Activated CD4-positive, alpha-beta T cell treated with anti-CD3 and anti-CD28 coated beads for 36 hours (primary cell): ENCODE data around the gene ABCC4. TPM values are rescaled to one million over a fixed set of nuclear protein-coding genes. Genes with fewer than 3 reads are reported as not detected.

Experiments
- ATAC-seq: fragments of 200-7000 bp; cut with Tn5 transposase; one replicate; pipeline ENCODE4 v1.10.0; 2021; ENCODE audit warnings: mild to moderate bottlenecking, moderate library complexity
- CTCF ChIA-PET: fragments of 350-600 bp; sonication (Branson Sonifier 250); formaldehyde crosslinking; loops from one replicate; lab custom pipeline; 2021; ENCODE audit warnings: antibody characterized with exemption; lab: Charles Lee
- POLR2A ChIA-PET: fragments of 350-600 bp; sonication (Branson Sonifier 250); formaldehyde crosslinking; loops from one replicate; lab custom pipeline; 2021; ENCODE audit warnings: antibody characterized with exemption, inconsistent platforms; lab: Charles Lee
- DNase-seq: peaks from one replicate; pipeline ENCODE4 v3.0.0-alpha.2; 2020
- H3K27ac Mint-ChIP-seq: one replicate; pipeline ENCODE4 v1.8.0; 2021; ENCODE audit warnings: mixed read lengths
- H3K27me3 Mint-ChIP-seq: one replicate; pipeline ENCODE4 v1.8.0; 2021; ENCODE audit warnings: mixed read lengths
- H3K36me3 Mint-ChIP-seq: one replicate; pipeline ENCODE4 v1.8.0; 2021; ENCODE audit warnings: low read depth, mixed read lengths
- H3K4me1 Mint-ChIP-seq: one replicate; pipeline ENCODE4 v1.8.0; 2021; ENCODE audit warnings: mixed read lengths
- H3K4me3 Mint-ChIP-seq: one replicate; pipeline ENCODE4 v1.8.0; 2021; ENCODE audit warnings: mild to moderate bottlenecking, moderate library complexity, mixed read lengths
- H3K9me3 Mint-ChIP-seq: one replicate; pipeline ENCODE4 v1.8.0; 2021; ENCODE audit warnings: low read depth, mixed read lengths
- intact Hi-C, 2 experiments: fragments of 100-400 bp; cut with DNase I in 1 of 2; cut with micrococcal nuclease in 1 of 2; formaldehyde crosslinking; loops; one replicate each; pipeline versions ENCODE4 v1.14.2 to v1.15.1; 2022 to 2024; cut with DNase I, micrococcal nuclease
- total RNA-seq, 2 experiments: library from RNA; stranded (reverse); gene quantifications; one replicate each; pipeline ENCODE4 v1.2.3, GENCODE V29; 2021

The ABCC4 gene
- total RNA-seq: 1 to 10 TPM; 9.0 to 9.5 TPM

- CTCF ChIA-PET: interaction anchor here (0.7 to 3.3 kb wide), 7 partner anchors 13 to 376 kb away, joined by 3 to 14 read pairs (median 3); partner anchors contain the start of gene DNAJC3
- POLR2A ChIA-PET: interaction anchor here (0.6 to 0.9 kb wide), 3 partner anchors 375 to 1925 kb away, joined by 3 to 8 read pairs (median 3); partner anchors contain the start of gene DNAJC3
- ATAC-seq: peak; percentile 81
- H3K4me1 Mint-ChIP-seq: peaks cover 43% of the 10 kb centered on the region
- peaks cover 8% of the 10 kb centered on the region for H3K27me3 Mint-ChIP-seq
- intact Hi-C loops: loop anchor here (1.0 to 5.0 kb wide), 8 partner anchors 79 to 701 kb away; partner anchors contain the start of genes DNAJC3 (in 2 of the 2) and GPR180 (in 1 of the 2)
- peak; percentile 76 for DNase-seq
- peak within 1 kb of the TSS; percentile 66 for H3K27ac Mint-ChIP-seq
- H3K4me3 Mint-ChIP-seq: peak within 1 kb of the TSS; percentile 78
- no peaks in the 10 kb centered on the region for H3K9me3 Mint-ChIP-seq
- peaks cover 5% of the 10 kb centered on the region for H3K36me3 Mint-ChIP-seq
These were observed at the start of gene ABCC4 for GRCh38 chr13:95301183-95301967. ABCC4 (minus strand) TSS chr13:95301451; CDS start chr13:95301314, 137 bp downstream.

DNA sequence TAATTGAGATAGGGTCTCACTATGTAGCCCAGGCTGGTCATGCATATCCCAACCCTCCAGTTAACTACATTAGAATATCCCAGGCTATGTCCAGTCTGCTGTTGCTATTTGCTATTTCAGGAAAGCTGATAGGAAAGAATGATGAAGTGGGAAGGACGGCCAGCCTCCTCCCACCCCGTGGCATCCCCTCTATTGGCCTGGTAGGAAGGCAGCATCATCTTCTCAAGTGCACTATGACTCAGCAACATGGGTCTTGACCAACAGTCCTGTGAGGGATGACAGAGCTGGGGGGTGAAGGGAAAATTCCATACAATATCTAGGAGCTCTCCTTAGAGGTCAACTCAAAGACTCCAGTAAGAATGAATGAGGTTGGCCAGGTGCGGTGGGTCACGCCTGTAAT, 48.0 kb upstream of the ABCC4 start:
- Mint-ChIP-seq H3K4me1 (no peaks in the 10 kb centered on the region), H3K9me3 (no peaks in the 10 kb centered on the region), H3K4me3 (no peak overlapping the region), H3K27me3 (peaks cover 3% of the 10 kb centered on the region), H3K27ac (no peak overlapping the region), H3K36me3 (no peaks in the 10 kb centered on the region)
- ChIA-PET POLR2A (no interaction called here), CTCF (interaction anchor here (1.1 kb wide), 1 partner anchor 55 kb away, joined by 5 read pairs; no protein-coding TSS in a partner anchor)
- DNase-seq: no peak
- intact Hi-C loops: no loop called here
- ATAC-seq: no peak

DNA sequence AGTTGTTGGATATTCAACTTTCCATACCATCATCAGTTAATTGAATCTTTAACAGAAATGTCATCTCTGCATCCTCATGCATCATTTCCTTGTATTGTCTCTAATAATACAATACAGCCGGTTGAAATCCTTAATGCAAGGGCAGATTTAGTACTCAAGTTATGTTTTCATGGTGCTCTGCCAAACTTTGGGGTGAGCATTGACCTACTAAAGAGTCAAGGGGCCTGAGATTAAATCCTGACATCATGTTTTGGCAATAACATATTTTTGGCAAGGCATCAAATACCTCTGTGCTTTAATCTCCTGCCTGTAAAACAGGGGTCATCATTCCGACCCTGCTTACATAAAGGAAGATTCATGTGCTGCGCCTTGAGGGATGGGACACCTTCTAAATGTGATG, 42.7 kb upstream of the ABCC4 start:
- Mint-ChIP-seq H3K27ac (no peak overlapping the region), H3K4me1 (no peaks in the 10 kb centered on the region), H3K9me3 (no peaks in the 10 kb centered on the region), H3K4me3 (no peak overlapping the region), H3K27me3 (no peaks in the 10 kb centered on the region), H3K36me3 (no peaks in the 10 kb centered on the region)
- ChIA-PET POLR2A (no interaction called here), CTCF (no interaction called here)
- ATAC-seq: no peak
- DNase-seq: no peak
- intact Hi-C loops: no loop called here

DNA sequence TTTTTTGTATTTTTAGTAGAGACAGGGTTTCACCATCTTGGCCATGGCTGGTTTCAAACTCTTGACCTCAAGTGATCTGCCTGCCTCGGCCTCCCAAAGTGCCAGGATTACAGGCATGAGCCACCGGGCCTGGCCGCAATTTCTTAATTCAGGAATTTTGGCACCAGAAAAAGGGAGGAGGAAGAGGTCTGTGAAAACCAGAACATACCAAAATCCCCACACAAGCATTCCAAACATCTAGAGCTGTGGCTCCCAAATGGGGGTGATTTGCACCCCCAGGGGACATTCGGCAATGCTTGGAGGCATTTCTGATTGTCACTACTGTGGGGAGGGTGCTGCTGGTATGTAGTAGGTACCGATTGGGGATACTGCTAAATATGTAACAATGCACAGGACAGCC, 40.2 kb upstream of the ABCC4 start:
- Mint-ChIP-seq H3K36me3 (no peaks in the 10 kb centered on the region), H3K4me3 (no peak overlapping the region), H3K9me3 (no peaks in the 10 kb centered on the region), H3K4me1 (no peaks in the 10 kb centered on the region), H3K27me3 (no peaks in the 10 kb centered on the region), H3K27ac (no peak overlapping the region)
- CTCF ChIA-PET: interaction anchor here (0.7 kb wide), 1 partner anchor 133 kb away, joined by 4 read pairs; no protein-coding TSS in a partner anchor
- ATAC-seq (no peak), DNase-seq (no peak)
- POLR2A ChIA-PET: no interaction called here
- intact Hi-C loops: no loop called here

GRCh38 chr13:95338905-95339304, 37.7 kb upstream of the ABCC4 start:
- no peak for DNase-seq
- POLR2A ChIA-PET: no interaction called here
- H3K4me1 Mint-ChIP-seq: no peaks in the 10 kb centered on the region
- no peak overlapping the region for H3K4me3 Mint-ChIP-seq
- intact Hi-C loops: no loop called here
- no peaks in the 10 kb centered on the region for H3K36me3 Mint-ChIP-seq
- no peak for ATAC-seq
- H3K27me3 Mint-ChIP-seq: no peaks in the 10 kb centered on the region
- CTCF ChIA-PET: no interaction called here
- no peaks in the 10 kb centered on the region for H3K9me3 Mint-ChIP-seq
- H3K27ac Mint-ChIP-seq: no peak overlapping the region

DNA sequence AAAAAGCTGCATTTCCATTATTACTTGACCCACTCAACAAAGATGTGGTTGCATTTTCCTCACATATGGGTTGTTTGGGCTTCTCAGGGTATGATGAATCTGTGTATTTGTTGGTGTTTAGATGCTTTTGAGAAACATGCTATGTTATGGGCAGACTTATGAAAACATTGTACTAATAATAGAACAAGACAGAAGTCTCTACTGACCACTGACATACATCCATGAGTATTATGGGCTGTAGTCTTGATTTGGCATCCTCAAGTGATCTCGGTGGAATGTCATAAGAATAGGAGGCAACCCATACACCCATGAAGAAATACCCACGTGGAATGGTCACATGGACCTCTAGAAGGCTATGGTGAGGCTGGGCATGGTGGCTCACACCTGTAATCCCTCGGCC, 36.3 kb upstream of the ABCC4 start:
- no peaks in the 10 kb centered on the region for H3K27me3 Mint-ChIP-seq
- DNase-seq: no peak
- H3K36me3 Mint-ChIP-seq: no peaks in the 10 kb centered on the region
- no peaks in the 10 kb centered on the region for H3K4me1 Mint-ChIP-seq
- ATAC-seq: no peak
- intact Hi-C loops: no loop called here
- H3K4me3 Mint-ChIP-seq: no peak overlapping the region
- CTCF ChIA-PET: no interaction called here
- no peaks in the 10 kb centered on the region for H3K9me3 Mint-ChIP-seq
- no peak overlapping the region for H3K27ac Mint-ChIP-seq
- POLR2A ChIA-PET: no interaction called here

DNA sequence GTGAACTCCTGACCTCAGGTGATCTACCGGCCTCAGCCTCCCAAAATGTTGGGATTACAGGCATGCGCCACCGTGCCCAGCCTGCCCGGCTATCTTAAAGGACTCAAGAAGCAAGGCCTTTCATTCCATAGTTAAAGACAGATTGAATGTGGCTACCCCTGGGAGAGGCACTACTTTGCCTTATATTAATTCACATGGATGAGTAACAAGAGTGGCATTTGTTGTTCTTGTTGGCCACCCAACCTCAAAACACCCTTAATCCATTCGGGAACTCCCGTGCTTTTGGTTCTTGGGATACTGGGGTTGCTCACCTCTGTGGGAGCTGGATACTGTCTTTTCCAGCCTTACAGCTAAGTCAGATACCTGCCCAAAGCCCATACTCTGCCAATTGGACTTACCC, 34.4 kb upstream of the ABCC4 start:
- H3K27ac Mint-ChIP-seq: no peak overlapping the region
- H3K36me3 Mint-ChIP-seq: no peaks in the 10 kb centered on the region
- DNase-seq (no peak), ATAC-seq (no peak)
- no peaks in the 10 kb centered on the region for H3K27me3 Mint-ChIP-seq
- intact Hi-C loops: no loop called here
- ChIA-PET CTCF (no interaction called here), POLR2A (no interaction called here)
- no peak overlapping the region for H3K4me3 Mint-ChIP-seq
- H3K4me1 Mint-ChIP-seq: no peaks in the 10 kb centered on the region
- H3K9me3 Mint-ChIP-seq: no peaks in the 10 kb centered on the region

- Mint-ChIP-seq H3K27ac (no peak overlapping the region), H3K27me3 (no peaks in the 10 kb centered on the region), H3K4me1 (no peaks in the 10 kb centered on the region), H3K4me3 (no peak overlapping the region), H3K36me3 (no peaks in the 10 kb centered on the region), H3K9me3 (no peaks in the 10 kb centered on the region)
- ChIA-PET POLR2A (no interaction called here), CTCF (no interaction called here)
- intact Hi-C loops: no loop called here
- DNase-seq (no peak), ATAC-seq (no peak)
These were observed 27.1 kb upstream of the ABCC4 start for GRCh38 chr13:95328386-95328785.

GRCh38 chr13:95327190-95327589, 25.9 kb upstream of the ABCC4 start:
- DNase-seq (no peak), ATAC-seq (no peak)
- intact Hi-C loops: no loop called here
- Mint-ChIP-seq H3K27me3 (no peaks in the 10 kb centered on the region), H3K9me3 (no peaks in the 10 kb centered on the region), H3K4me1 (no peaks in the 10 kb centered on the region), H3K4me3 (no peak overlapping the region), H3K27ac (no peak overlapping the region), H3K36me3 (no peaks in the 10 kb centered on the region)
- CTCF ChIA-PET: no interaction called here
- POLR2A ChIA-PET: no interaction called here

GRCh38 chr13:95326695-95327094, 25.4 kb upstream of the ABCC4 start:
- H3K27ac Mint-ChIP-seq: no peak overlapping the region
- POLR2A ChIA-PET: no interaction called here
- no peaks in the 10 kb centered on the region for H3K9me3 Mint-ChIP-seq
- no peak overlapping the region for H3K4me3 Mint-ChIP-seq
- no peaks in the 10 kb centered on the region for H3K36me3 Mint-ChIP-seq
- ATAC-seq (no peak), DNase-seq (no peak)
- intact Hi-C loops: no loop called here
- CTCF ChIA-PET: no interaction called here
- H3K4me1 Mint-ChIP-seq: no peaks in the 10 kb centered on the region
- H3K27me3 Mint-ChIP-seq: no peaks in the 10 kb centered on the region

DNA sequence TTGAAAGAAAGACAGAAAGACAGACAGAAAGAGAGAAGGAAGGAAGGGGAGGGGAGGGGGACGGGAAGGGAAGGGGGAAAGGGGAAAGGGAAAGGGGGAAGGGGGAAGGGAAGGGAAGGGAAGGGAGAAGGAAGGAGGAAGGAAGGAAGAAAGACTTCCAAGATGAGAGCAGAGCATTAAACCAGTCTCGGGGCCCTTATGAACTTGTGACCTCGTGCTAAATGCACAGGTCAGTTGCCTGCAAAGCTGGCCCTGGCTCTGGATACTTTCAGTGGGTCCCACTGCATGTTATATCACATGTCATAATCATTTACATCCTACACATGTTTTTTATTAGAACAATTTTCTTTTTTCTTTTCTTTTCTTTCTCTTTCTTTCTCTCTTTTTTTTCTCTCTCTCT, 24.2 kb upstream of the ABCC4 start:
- no peak for DNase-seq
- Mint-ChIP-seq H3K9me3 (no peaks in the 10 kb centered on the region), H3K4me1 (no peaks in the 10 kb centered on the region), H3K4me3 (no peak overlapping the region), H3K36me3 (no peaks in the 10 kb centered on the region), H3K27me3 (no peaks in the 10 kb centered on the region), H3K27ac (no peak overlapping the region)
- intact Hi-C loops: no loop called here
- CTCF ChIA-PET: no interaction called here
- ATAC-seq: no peak
- POLR2A ChIA-PET: no interaction called here
